ACHN (cell line): Measurements from ENCODE around the gene COLQ.
"Not testable (repeated sequence)": the region's sequence is repeated elsewhere in the genome, so short reads cannot be mapped to it uniquely, and the experiment has no call there.

Experiments used
- DNase-seq: peaks from one replicate; pipeline ENCODE4 v3.0.0-alpha.2; 2015
- in situ Hi-C: cut with HindIII; loops from 2 replicates; pipeline ENCODE4 v1.10.0; 2017; ENCODE audit warnings: low sequenced_read_pairs, low pct_ligation_motif_present, low pct_unique_long_range_greater_than_20kb

COLQ gene

DNA sequence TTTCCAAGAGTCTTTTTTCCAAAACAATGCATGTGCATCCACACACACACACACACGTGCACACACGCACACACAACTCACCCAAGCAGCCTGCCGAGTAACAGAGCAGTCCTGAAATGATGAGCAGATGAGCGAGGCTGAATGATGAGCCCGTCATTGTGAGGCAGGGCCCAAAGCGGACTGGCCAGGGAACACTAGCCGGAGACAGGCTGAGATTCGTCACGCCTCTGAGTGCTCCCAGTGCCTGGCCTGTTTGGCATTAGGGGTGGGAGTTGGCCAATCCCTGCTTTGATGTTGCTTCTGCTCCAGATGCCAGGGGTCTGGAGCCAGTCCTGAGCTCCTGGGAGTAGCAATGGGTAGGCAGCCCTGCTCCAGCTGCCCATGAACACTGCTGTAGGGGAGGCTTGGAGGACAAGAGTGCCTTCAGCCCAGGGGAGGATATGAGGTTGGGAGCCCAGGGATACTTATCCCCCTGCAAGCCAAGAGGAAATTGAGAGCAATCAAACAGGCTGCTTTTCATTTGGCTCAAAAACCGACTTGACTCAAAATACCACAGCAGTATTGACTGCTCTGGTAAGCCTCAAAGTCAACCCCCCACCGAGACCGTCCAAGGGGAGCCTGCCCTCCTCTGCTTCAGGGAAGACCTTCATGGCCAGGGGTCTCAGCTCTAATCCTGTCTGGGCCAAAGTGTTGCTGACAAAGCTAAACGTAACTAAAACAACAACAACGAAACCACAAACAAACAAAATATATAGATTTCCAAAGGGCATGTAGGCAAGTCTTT is 22.9 kb downstream of the COLQ start:
- in situ Hi-C loops: no loop called here

DNA sequence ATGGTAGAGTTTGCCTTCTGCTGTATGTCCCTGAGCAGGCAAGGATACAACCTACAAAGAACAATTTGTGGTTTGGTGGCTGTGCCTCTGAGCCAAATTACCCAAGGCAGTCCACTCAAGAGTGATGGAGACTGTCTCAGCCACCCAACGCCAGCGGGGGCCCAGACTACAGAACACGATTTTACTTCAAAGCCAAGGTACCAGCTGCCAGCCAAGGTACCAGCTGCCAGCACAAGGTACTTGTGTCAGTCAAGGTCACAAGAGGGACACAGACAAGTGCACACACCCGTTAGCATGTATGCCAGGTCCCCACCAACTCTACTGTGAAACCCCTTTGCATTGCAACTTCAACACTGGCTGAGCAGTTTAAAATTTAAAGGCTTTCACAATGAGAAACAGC is 23.5 kb downstream of the COLQ start:
- in situ Hi-C loops: no loop called here
- no peak for DNase-seq

More for the DNA sequence above, 22.9 kb downstream of the COLQ start:
- no peak for DNase-seq

DNA sequence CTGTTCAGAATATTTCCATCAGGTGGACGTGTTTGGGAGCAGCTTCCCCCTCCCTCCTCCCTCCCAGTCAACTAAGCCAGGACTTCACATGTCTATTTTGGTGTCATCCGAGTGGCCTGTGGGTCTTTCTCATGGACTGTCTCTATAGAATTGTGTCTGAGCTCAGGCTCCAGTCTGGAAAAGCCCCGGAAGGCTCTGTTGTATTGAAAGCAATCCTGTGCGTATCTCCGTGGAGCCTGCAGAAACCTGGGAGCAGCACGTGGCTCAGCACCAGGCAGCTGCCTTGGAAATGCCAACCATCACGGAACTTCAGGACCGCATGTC is 25.2 kb downstream of the COLQ start:
- in situ Hi-C loops: no loop called here
- DNase-seq: no peak

DNA sequence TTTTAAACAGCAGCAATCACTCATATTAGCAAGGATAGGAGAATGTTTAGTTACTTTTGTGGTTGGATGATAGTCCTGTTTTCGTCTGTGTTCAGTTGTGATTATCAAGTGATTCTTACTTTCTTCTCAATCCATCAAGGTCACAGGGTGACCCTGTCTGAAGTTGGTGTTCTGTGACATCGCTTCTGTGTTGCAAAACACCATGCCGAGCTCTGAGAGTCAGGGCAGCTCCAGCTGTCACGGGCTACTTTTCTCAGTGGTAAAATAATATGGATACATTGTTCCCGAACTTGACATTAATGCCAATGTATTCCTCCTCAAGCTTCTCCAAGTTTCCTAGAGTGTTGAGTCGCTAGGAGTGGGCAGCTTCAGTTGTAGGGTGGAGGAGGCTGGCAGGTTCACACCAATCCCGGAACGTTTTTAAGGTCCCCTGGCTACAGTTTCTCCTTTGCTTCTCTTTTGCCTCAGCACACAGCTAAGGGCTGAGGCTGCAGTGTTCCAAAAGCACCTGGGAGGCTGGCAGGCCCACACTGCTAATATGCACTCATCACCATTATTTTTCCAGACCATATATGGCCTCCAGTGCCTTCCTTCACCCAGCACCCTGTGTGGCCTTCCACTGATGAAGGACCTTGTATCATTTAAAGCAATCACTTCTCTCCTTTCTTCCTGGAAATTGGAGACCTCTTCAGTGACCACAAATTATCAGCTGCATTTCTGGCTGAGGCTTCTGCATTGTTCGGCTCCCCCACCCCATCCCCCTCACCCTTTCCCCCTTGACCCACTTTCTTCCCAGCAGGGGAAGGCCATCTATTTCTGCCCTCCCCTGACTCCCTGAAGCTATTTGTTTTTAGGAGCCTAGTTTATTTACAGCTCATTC is 25.8 kb downstream of the COLQ start:
- DNase-seq: no peak
- in situ Hi-C loops: no loop called here

DNA sequence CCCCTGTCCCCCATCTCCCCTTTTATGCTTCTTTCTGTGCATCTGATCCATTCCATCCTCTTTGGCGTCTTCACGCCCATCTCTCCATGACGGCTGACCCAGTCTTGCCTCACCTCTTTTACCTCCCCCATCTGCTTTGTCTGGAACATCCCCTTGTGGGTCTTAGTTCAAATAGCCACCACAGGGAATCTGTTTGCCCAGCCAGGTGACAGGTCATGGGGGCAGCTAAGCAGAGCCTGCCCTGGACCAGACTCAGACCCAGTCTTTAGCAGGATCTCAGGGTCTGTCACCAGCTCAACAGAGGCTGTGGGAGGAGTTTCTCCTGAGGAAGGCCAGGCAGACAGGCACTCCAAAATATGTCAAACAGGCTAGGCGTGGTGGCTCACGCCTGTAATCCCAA is 28.1 kb downstream of the COLQ start:
- DNase-seq: no peak
- in situ Hi-C loops: no loop called here

DNA sequence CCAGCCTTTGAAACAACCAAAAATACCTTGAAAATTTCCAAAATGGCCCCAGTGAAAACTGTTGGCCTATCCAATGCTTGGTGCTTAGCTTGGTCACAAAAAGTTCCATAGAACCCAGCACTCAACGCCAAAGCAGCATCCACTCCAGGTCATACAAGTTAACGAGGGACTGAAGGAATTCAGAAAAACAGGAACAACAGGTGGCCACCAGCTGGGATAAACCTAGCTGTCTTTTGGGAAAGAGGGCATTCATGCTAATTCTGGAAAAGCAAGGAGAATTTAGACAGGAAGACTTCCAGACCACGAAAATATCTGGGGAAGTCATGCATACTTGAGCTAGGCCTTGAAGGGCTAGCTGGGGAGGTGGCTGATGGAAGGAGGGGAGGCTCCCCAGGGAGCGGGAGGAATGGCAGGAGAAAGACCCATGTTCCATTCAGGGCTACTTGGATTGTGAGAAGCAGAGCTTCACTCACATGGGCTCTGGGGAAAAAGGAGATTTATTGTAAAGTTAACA is 28.6 kb downstream of the COLQ start:
- in situ Hi-C loops: no loop called here
- no peak for DNase-seq

DNA sequence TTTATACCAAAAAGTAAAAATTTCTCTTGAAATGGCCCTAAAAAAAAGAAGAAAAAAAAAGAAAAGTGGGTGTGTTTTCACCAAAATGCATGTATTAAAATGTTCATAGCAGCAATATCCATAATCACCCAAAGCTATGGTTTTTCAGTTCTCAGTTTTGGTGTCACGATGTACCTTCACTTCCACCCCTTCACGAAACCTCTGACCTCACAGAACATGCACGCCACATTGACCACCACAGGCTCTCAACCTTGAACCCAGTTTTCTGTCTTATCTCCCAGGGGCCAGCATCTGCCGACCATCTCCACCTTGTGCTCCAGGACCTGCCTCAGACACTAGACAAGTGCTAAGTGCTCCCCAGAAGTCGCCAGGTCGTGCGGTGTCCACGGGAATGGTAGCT is 30.4 kb downstream of the COLQ start:
- DNase-seq: no peak
- in situ Hi-C loops: no loop called here

DNA sequence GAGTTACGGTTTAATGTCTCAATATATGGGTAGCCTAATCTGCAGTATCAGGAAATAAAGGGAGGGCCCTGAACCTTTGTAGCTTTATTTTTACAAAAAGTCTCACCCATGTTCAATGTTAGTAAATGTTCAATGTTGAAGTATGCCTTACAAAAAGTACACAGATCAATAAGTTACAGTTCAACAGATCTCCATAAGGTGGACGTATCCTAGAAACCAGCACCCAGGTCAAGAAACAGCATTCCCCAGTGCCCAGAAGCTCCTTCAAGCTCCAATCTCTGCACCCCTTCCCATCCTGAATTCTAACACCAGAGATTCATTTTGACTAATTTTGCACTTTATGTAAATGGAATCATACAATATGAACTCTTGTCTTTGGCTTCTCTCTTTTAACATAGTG is 31.3 kb downstream of the COLQ start:
- in situ Hi-C loops: no loop called here

DNA sequence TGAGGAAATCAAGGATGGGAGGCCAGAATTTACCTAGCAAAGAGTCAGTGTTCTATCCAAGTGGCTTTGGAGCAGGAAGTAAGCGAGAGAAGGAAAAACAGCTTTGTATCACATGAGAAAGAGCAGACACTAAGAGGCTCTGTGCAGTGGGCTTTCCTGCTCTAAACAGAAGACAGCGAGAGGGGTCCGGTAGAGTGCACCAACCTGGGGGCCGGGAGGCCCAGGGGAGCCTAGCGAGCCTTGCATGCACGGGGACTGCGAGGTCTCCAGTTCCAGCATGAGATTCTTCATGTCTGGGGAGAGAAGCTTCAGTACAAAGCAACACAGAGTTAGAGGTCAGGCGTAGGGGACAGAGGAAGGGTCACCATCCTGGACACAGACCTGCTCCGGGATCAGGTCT is 33.5 kb downstream of the COLQ start:
- in situ Hi-C loops: no loop called here
- no peak for DNase-seq

More for the DNA sequence above, 31.3 kb downstream of the COLQ start:
- DNase-seq: no peak

DNA sequence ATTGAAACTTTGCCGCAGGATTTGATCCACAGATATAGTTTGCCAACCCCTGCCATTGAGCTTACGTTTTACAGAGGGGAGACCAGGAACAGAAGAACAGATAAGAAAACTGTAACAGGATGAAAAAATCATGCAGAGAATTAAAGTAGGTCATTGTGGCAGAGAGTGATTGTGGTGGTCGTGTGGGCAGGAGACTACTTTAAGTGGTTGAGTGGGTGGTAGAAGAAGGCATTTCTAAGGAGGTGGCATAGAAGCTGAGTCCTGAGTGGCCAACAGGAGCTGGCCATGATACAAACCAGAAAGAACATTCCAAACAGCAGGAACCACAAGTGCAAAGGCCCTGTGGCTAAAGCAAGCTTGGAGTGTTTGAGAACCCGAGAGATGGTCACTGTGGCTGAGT is 34.5 kb downstream of the COLQ start:
- no peak for DNase-seq
- in situ Hi-C loops: no loop called here

DNA sequence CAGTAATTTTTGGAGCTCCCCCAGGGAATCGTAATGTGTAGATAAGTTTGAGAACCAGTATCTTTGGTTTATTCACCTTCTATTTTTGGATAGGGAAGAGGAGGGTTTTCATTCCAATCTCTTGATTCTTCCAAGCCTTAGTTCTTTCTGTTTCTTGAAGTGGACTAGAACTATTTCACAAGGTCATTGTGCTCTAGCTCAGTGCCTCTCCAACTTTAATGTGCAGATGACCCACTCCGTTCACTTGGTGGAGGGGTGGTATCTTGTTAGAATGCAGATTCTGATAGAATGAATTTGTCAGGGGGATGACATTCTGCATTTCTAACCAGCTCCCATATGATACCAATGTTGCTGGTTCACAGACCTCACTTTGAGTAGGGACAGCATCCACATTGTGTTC is 35.5 kb downstream of the COLQ start:
- no peak for DNase-seq
- in situ Hi-C loops: no loop called here

DNA sequence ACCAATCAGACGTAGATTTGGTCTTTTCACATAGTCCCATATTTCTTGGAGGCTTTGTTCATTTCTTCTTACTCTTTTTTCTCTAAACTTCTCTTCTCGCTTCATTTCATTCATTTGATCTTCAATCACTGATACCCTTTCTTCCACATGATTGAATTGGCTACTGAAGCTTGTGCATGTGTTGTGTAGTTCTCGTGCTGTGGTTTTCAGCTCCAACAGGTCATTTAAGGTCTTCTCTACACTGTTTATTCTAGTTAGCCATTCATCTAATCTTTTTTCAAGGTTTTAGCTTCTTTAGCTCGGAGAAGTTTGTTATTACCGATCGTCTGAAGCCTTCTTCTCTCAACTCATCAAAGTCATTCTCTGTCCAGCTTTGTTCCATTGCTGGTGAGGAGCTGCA is 37.0 kb downstream of the COLQ start:
- DNase-seq, in situ Hi-C loops: not testable (repeated sequence)

DNA sequence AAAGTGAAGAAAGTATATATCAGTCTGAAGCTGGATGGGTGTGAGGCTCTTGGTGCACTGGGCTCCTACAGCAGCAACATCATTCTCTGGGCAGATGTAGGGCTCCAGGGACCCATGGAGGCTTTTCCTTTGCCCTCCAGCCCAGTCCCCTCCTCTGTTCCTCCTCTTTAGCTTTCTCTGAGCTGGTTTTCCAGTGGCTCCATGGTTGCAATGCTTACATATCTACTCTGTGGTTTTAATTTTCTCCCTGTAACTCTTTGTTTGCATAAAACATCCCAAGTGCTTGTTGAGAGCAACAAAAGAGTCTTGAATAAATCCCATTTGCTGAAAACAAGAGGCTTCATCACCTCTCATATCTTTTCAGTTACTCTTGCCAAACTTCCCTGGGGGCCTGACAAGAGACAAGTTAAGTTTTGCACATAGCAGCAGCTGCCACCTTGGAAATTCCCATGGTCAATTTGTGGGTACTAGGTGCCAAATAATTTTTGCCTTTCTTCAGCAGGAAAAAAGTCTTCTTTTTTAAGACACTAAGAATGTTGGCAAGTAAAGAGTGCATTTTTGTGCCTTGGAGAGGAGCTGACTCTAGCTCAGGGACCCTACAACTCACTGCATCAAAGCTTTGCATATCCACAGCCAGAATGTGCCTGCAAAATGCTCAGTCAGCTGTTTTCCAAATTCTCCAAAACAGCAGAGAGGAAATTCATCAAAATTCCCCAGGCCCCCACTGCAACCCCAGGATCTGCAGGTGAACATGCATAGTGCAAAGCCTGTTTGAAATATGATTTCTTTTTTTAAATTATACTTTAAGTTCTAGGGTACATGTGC is 41.9 kb downstream of the COLQ start:
- in situ Hi-C loops: no loop called here
- DNase-seq: no peak

DNA sequence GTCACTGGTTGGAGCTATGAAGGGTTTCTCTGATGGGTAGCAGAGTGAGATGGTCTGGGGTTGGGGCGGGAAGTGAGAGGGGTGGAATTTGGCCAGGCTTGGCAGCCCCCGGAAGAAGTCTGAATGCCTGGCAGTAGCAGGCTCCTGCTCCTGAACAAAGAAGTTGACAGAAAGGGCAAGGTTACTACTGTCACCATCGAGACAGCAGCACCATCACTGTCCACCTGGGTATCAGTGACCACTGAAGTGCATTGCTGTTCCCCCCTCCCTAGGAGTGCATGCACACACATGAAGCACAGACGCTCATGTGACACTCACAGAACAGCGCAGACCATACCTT is 42.9 kb downstream of the COLQ start:
- in situ Hi-C loops: no loop called here
- DNase-seq: no peak

DNA sequence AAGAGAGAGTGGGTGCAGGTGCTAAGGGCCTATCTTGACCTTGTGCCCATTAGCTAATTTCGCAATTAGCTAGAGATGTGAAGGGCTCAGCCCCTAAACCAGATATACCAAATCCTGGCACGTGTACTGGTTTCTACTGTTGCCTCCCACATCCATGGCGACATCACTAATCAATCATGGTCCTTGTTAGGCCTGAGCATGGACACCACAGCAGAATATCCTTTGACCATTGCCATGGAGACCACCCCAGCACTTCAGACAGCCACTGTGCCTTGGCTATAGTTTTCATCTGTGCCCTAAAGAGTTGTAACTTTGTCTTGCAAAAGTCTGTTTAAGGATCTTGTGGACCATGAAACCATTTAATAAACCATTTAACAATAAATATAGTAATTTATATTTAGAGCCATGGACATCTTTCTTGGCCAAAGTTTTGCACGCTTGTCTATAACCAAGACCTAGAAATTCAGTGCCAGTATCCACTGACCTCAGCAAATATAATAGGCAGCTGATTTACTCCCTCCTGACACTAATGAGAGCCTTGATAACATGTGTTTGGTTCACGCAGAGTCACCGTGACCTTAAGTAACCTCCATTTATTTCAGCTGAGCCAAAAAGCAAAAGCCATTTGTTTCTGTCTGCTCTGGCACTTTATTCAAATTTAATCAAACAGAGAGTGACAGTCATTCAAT is 43.4 kb downstream of the COLQ start:
- in situ Hi-C loops: no loop called here
- DNase-seq: no peak

DNA sequence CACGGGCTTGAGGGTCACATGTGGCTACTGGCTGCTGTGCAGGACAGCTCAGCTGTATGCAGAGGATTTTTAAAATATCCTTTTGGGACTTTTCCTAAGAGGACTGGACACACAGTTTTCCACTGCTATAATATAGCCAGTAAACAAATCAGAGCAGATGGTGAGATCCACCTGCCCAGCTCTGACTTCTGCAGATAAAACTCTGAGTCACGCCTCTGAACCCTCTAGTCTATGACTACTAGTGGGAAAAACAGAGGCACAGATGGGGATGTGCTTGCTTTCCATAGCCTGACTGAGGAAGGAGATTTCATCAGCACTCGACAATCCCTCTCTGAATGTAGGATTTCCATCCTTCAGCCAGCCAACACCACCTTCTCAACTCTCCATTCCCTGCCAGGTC is 45.1 kb downstream of the COLQ start:
- in situ Hi-C loops: no loop called here
- DNase-seq: no peak

DNA sequence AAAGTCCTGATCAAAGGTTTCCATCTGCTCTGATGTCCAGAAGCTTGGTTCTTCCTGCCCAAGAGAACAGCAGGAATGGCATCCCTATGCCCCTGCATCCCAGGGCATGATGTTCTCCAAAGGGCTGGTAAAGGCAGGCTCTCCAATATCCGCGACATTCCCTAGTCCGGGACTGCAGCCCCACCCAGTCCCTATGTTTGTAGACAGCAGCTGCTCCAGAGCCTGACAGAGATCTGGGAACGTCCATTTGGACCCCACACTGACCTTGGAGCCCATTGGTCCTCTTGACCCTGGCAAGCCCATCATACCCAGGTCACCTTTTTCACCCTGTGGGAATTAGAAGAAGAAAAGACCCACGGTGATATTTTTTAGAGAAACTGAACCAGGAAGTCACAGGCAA is 46.3 kb downstream of the COLQ start:
- in situ Hi-C loops: no loop called here
- DNase-seq: no peak

DNA sequence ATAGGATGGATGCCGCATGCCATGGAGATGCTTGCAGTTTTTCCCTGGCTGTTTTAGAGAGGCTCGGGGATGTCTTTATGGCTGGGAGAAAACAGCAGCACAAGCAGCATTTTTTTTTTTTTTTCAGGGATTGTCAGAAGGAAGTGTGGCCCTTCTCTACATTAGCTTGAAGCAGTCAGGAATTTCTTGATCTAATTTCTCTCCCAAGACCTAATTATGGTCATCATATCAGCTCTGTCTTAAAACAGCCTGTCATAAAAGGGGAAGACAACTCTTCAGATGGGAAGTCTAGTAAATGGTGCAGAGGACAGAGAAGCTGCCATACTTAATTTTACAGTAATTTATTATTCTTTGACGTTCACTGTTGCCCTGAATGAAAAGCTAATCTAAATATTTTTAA is 49.6 kb downstream of the COLQ start:
- in situ Hi-C loops: no loop called here
- DNase-seq: no peak

DNA sequence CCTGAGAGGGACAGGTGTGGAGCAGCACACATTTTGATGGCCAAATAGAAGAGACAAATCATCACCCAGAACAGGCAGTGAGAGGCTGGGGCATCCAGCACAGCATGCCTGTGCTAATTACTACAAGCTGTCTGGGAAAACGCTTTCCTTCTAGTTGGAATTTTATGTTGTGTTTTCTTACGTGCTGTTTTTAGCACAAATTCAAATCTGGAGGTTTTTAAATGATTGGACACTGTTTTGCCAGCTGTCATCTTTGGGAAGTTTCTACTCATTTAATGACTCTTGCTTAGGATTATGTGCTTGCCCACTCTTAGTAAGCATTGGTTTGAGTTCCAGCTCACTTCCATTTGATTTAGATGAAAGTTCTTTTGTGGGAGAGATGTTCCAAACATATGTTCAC is 50.7 kb downstream of the COLQ start:
- DNase-seq: no peak
- in situ Hi-C loops: no loop called here
